Pons (tissue), 1 donor: ENCODE measurements around the gene SGCE.

Experiments
- DNase-seq: peaks from one replicate; pipeline ENCODE4 v3.0.0-alpha.2; 2016; ENCODE audit warnings: low spot score

SGCE gene

DNA sequence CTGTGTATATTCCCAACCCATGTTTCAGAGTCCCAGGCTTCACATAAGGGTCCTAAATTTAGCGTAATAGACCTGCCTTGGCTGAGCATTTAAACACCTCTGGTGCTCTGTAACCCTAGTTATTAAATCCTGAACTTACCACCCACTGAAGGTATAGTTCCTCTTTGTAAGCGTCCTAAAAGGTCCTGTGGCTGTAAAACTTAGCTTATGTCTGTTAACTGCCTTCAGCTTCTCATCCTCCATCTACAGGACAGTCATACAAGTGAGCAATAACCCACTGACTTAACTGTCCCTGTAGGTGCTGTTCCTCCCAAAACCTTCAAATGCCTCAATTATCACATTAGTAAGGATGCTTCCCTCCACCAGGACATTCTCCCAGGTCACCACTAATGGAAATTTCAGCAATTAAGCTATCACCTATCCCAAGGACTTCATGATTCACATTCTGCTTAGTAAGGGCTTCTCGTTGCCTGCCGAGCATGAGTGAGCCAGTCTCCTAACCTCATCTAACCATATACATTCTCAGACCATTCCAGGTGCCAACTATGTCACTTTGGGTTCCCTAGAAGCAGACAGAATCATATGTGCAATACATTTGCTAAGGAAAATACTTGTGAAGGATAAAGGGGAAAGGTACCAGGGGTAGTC lies 90.6 kb downstream of the SGCE start:
- DNase-seq: no peak

DNA sequence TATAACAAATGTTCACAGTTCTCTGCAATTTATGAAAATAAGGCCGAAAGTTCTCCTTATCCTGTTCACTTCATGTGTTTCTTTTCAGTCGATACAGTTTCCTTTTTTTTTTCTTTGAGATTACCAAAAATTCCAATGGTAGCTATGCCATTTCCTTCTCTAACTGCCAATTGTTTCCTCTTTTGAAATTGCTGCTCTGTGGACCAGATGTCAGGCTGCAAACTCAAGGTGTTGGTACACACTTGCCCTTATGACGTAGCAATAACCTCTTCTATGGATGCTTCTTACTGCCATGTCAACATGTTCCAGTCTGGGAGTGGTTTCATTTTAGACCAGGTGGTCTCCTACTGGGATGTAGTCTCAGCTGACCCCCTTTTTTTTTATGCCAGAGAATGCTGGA lies 93.4 kb downstream of the SGCE start:
- DNase-seq: no peak

DNA sequence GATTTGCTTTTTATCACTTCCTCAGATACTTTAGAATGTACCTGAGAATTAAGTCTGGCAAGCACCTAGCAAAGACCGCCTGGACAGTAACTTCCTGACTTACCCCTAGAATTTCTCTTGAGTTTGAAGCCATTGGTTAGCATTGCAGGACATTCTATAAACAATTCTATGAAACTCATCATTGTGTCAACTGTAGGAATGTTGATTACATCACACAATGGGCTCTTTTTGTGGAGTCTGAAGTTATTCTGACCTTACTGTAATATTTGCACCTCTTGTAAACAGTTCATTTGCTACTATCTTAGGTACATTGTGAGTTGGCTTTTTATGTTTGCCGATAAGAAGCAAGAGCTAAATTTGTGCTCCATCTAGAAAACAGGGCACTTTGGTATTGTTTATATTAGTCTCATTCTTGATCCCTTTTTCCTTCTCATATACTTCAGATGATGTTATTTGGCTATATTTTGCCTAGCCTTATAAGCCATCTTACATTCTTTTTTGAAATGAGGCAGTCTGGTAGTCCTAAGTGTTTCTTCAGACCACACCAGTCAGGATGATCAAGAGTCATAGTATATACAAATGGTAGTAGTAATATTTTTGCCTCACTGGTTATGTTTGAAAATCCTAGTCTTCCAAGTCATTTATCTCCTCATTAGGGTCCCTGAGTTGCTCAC lies 94.0 kb downstream of the SGCE start:
- DNase-seq: no peak

GRCh38 chr7:94559972-94560371 lies 96.0 kb downstream of the SGCE start:
- DNase-seq: no peak

GRCh38 chr7:94557215-94557614 lies 98.7 kb downstream of the SGCE start:
- no peak for DNase-seq

DNA sequence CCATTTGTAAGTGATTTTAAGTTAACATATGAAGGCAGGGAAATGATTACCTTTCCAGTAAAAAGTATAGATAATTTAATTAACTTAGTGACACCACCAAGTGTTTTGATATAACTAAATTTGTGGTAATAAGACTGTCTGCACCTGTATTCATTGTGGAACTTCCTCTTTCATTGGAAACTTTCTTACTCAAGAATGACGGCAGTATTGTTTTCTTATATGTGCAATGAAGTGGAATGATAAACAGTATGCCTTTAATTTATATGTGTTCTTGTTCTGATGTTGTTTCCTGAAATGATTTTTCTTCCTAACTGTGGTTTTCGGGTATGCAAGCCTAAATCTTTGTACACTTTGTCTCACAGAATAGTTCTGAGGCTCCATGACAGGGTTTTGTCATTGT lies 99.9 kb downstream of the SGCE start:
- DNase-seq: no peak

GRCh38 chr7:94547126-94547525 lies 108.8 kb downstream of the SGCE start:
- no peak for DNase-seq

DNA sequence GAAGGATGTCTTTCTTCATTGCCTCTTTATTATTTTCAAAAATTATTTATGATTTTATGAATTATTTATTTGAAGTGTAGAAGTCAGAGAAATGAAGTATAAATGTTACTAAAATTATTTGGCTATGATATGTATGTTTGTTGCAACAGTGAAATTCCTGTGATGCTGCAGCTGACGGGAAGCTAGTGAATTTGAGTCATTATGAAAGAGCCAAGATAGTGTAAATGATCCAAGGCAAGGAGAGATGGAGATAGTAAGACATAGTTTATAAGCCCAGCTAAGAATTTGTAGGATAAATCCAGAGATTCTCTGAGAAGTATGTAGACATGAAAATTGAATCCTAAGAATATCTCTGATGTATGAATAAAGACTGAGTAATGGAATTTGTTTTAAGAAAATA lies 115.5 kb downstream of the SGCE start:
- no peak for DNase-seq
